Astrocyte (in vitro differentiated cells and primary cell): ENCODE results near the gene NRF1. TPM values are rescaled to one million over a fixed set of nuclear protein-coding genes. Genes with fewer than 3 reads are reported as not detected.
"Not testable (repeated sequence)": the region's sequence is repeated elsewhere in the genome, so short reads cannot be mapped to it uniquely, and the experiment has no call there.

Source experiments
- DNase-seq: peaks from one replicate; pipeline ENCODE4 v3.0.0-alpha.2; 2010; ENCODE audit warnings: low read depth
- FAIRE-seq: peaks from 2 replicates; lab custom pipeline; 2011; peaks lifted over from hg19 to GRCh38; lab: Jason Lieb, UNC
- H2AFZ ChIP-seq: 2 replicates; pipeline ENCODE4 v1.6.0; 2012; ENCODE audit warnings: low read depth, low read length, inconsistent platforms
- H3K27ac ChIP-seq: 2 replicates; pipeline ENCODE4 v1.5.1; 2011; ENCODE audit warnings: low read depth, low read length, inconsistent platforms
- H3K27me3 ChIP-seq: 2 replicates; pipeline ENCODE4 v1.6.0; 2011; ENCODE audit warnings: low read length, inconsistent platforms; ENCODE audit not compliant: insufficient read depth
- H3K36me3 ChIP-seq: 2 replicates; pipeline ENCODE4 v1.5.1; 2011; ENCODE audit warnings: low read length, inconsistent platforms; ENCODE audit not compliant: insufficient read depth
- H3K4me1 ChIP-seq: 2 replicates; pipeline ENCODE4 v1.5.1; 2011; ENCODE audit warnings: low read length, inconsistent platforms; ENCODE audit not compliant: insufficient read depth
- H3K4me2 ChIP-seq: 2 replicates; pipeline ENCODE4 v1.6.0; 2012; ENCODE audit warnings: low read length, inconsistent platforms
- H3K4me3 ChIP-seq: 2 replicates; pipeline ENCODE4 v1.5.1; 2011; ENCODE audit warnings: low read depth, mild to moderate bottlenecking, low read length, inconsistent platforms; ENCODE audit not compliant: insufficient read depth
- H3K79me2 ChIP-seq: 2 replicates; pipeline ENCODE4 v1.6.0; 2012; ENCODE audit warnings: mild to moderate bottlenecking, low read length, inconsistent platforms; ENCODE audit not compliant: insufficient read depth
- H3K9ac ChIP-seq: 2 replicates; pipeline ENCODE4 v1.6.0; 2012; ENCODE audit warnings: mild to moderate bottlenecking, low read length, inconsistent platforms
- H3K9me3 ChIP-seq: 2 replicates; pipeline ENCODE4 v1.5.1; 2012; ENCODE audit warnings: low read depth, mild to moderate bottlenecking, low read length, inconsistent platforms; ENCODE audit not compliant: insufficient read depth
- H4K20me1 ChIP-seq: 2 replicates; pipeline ENCODE4 v1.6.0; 2012; ENCODE audit warnings: low read length, inconsistent platforms; ENCODE audit not compliant: insufficient read depth
- H3K27ac Mint-ChIP-seq: one replicate; pipeline ENCODE4 v1.8.0; 2021; ENCODE audit warnings: mild to moderate bottlenecking, mixed read lengths; ENCODE audit not compliant: unreplicated experiment
- H3K27me3 Mint-ChIP-seq: one replicate; pipeline ENCODE4 v1.8.0; 2021; ENCODE audit warnings: low read depth, mixed read lengths; ENCODE audit not compliant: unreplicated experiment
- H3K36me3 Mint-ChIP-seq: one replicate; pipeline ENCODE4 v1.8.0; 2021; ENCODE audit warnings: low read depth, mixed read lengths; ENCODE audit not compliant: unreplicated experiment
- H3K4me1 Mint-ChIP-seq: one replicate; pipeline ENCODE4 v1.8.0; 2021; ENCODE audit warnings: low read depth, mixed read lengths; ENCODE audit not compliant: unreplicated experiment
- H3K4me3 Mint-ChIP-seq: one replicate; pipeline ENCODE4 v1.8.0; 2021; ENCODE audit warnings: mild to moderate bottlenecking, moderate library complexity, mixed read lengths; ENCODE audit not compliant: unreplicated experiment
- H3K9me3 Mint-ChIP-seq: one replicate; pipeline ENCODE4 v1.8.0; 2021; ENCODE audit warnings: mild to moderate bottlenecking, mixed read lengths; ENCODE audit not compliant: unreplicated experiment
- CTCF ChIP-seq: IDR thresholded peaks from 2 replicates; pipeline ENCODE4 v1.5.1; 2011; ENCODE audit warnings: low read depth, mild to moderate bottlenecking, inconsistent platforms, low read length, moderate library complexity; ENCODE audit not compliant: insufficient read depth
- EZH2 ChIP-seq: IDR thresholded peaks from 2 replicates; pipeline ENCODE4 v1.6.1; 2012; ENCODE audit warnings: mild to moderate bottlenecking, low read length, inconsistent platforms; ENCODE audit not compliant: insufficient read depth
- total RNA-seq: library from RNA; stranded (reverse); gene quantifications from 2 replicates; pipeline ENCODE4 v1.2.1, GENCODE V29; 2021

The NRF1 gene
- total RNA-seq, 1 donor from 2014 or later = 12.7 TPM

- H3K4me2 ChIP-seq = no peak overlapping the region
- H3K9ac ChIP-seq = no peak overlapping the region
- H3K27ac Mint-ChIP-seq = no peak overlapping the region
- H3K4me1 Mint-ChIP-seq = peaks cover 4% of the 10 kb centered on the region
- H3K79me2 ChIP-seq = no peaks in the 10 kb centered on the region
- DNase-seq (no peak), FAIRE-seq (no peak)
- H3K9me3 Mint-ChIP-seq = peaks cover 16% of the 10 kb centered on the region
- peaks cover 11% of the 10 kb centered on the region for H3K9me3 ChIP-seq
- peaks cover 3% of the 10 kb centered on the region for H3K4me1 ChIP-seq
- H2AFZ ChIP-seq = no peak overlapping the region
- H3K27me3 Mint-ChIP-seq = peaks cover 3% of the 10 kb centered on the region
- no peak overlapping the region for H3K4me3 ChIP-seq
- no peaks in the 10 kb centered on the region for H4K20me1 ChIP-seq
- peaks cover 2% of the 10 kb centered on the region for H3K36me3 Mint-ChIP-seq
- H3K4me3 Mint-ChIP-seq = no peak overlapping the region
- no peak overlapping the region for H3K27ac ChIP-seq
- H3K27me3 ChIP-seq = no peaks in the 10 kb centered on the region
- no peak for TF ChIP-seq CTCF
- no peak for TF ChIP-seq EZH2
- H3K36me3 ChIP-seq = no peaks in the 10 kb centered on the region
Observed at GRCh38 chr7:129575699-129576098, 35.8 kb upstream of the NRF1 start.

DNA sequence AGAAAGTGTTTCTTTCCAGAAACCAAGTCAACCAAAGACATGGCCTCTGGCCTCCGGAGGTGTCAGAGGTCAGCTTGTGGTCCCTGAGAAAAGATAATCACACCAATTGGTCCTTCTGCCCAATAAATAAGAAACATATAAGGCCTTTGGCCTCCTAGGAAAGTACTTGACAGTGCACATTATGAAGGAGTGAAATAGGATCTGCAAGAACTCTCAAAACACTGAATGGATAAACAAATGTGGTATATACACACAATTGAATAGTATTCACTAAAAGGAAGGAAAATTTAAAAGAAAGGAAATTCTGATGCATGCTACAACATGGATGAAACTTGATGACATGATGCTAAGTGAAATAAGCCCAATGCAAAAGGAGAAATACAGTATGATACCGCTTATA is 35.4 kb upstream of the NRF1 start:
- Histone ChIP-seq H2AFZ (no peak overlapping the region), H3K4me1 (peaks cover 3% of the 10 kb centered on the region), H3K27me3 (no peaks in the 10 kb centered on the region), H3K4me3 (no peak overlapping the region), H3K9me3 (peaks cover 11% of the 10 kb centered on the region), H3K4me2 (no peak overlapping the region), H3K27ac (no peak overlapping the region), H3K9ac (no peak overlapping the region), H3K79me2 (no peaks in the 10 kb centered on the region), H4K20me1 (no peaks in the 10 kb centered on the region), H3K36me3 (no peaks in the 10 kb centered on the region)
- peaks cover 3% of the 10 kb centered on the region for H3K27me3 Mint-ChIP-seq
- FAIRE-seq (no peak), DNase-seq (no peak)
- H3K36me3 Mint-ChIP-seq = peaks cover 2% of the 10 kb centered on the region
- peaks cover 16% of the 10 kb centered on the region for H3K9me3 Mint-ChIP-seq
- TF ChIP-seq CTCF (no peak), EZH2 (no peak)
- no peak overlapping the region for H3K27ac Mint-ChIP-seq
- H3K4me3 Mint-ChIP-seq = no peak overlapping the region
- peaks cover 4% of the 10 kb centered on the region for H3K4me1 Mint-ChIP-seq

GRCh38 chr7:129578829-129579228 is 32.7 kb upstream of the NRF1 start:
- no peak overlapping the region for H3K4me3 Mint-ChIP-seq
- H3K36me3 ChIP-seq = no peaks in the 10 kb centered on the region
- peaks cover 3% of the 10 kb centered on the region for H3K4me1 ChIP-seq
- no peak overlapping the region for H3K4me2 ChIP-seq
- DNase-seq (no peak), FAIRE-seq (no peak)
- no peaks in the 10 kb centered on the region for H4K20me1 ChIP-seq
- peaks cover 11% of the 10 kb centered on the region for H3K9me3 ChIP-seq
- peaks cover 3% of the 10 kb centered on the region for H3K36me3 Mint-ChIP-seq
- H3K27ac ChIP-seq = no peak overlapping the region
- peaks cover 4% of the 10 kb centered on the region for H3K4me1 Mint-ChIP-seq
- no peak overlapping the region for H3K9ac ChIP-seq
- H3K27ac Mint-ChIP-seq = no peak overlapping the region
- H3K27me3 ChIP-seq = no peaks in the 10 kb centered on the region
- peaks cover 3% of the 10 kb centered on the region for H3K27me3 Mint-ChIP-seq
- peaks cover 16% of the 10 kb centered on the region for H3K9me3 Mint-ChIP-seq
- H2AFZ ChIP-seq = no peak overlapping the region
- no peaks in the 10 kb centered on the region for H3K79me2 ChIP-seq
- no peak overlapping the region for H3K4me3 ChIP-seq
- TF ChIP-seq EZH2 = no peak
- no peak for TF ChIP-seq CTCF

DNA sequence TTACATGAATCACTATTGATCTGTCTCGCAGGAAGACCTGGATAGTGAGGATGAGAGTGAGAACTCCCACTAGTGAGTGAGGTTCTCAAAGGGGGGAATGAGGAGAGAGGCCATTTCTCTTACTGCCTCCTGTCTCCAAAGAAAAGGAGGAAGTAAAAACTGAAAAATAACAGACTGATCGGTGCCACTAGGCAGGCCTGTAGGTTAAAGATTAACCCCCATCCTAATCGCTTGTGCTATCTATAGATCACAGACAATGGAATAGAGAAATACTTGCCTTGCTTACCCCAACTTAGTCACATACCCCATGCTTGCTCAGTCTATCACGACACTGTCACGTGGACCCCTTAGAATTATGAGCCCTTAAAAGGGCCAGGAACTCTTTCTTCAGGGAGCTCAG is 25.3 kb upstream of the NRF1 start:
- not testable (repeated sequence) for H3K36me3 Mint-ChIP-seq, H3K4me1 Mint-ChIP-seq, H3K27me3 ChIP-seq, H3K36me3 ChIP-seq, H4K20me1 ChIP-seq, DNase-seq, H2AFZ ChIP-seq, FAIRE-seq, H3K9ac ChIP-seq, H3K27ac Mint-ChIP-seq, H3K4me1 ChIP-seq, H3K4me3 ChIP-seq, H3K79me2 ChIP-seq, H3K4me3 Mint-ChIP-seq, H3K4me2 ChIP-seq, H3K27me3 Mint-ChIP-seq, H3K27ac ChIP-seq
- peaks cover 18% of the 10 kb centered on the region for H3K9me3 Mint-ChIP-seq
- peaks cover 17% of the 10 kb centered on the region for H3K9me3 ChIP-seq
